ENCODE measurements around the gene ALG9.
"Not testable (repeated sequence)": the region's sequence is repeated elsewhere in the genome, so short reads cannot be mapped to it uniquely, and the experiment has no call there.

ALG9 gene

GRCh38 chr11:111792314-111792713, 79.1 kb downstream of the ALG9 start:
- no peak for DNase-seq

- no peak for DNase-seq
Observed at GRCh38 chr11:111788464-111788863, 82.9 kb downstream of the ALG9 start.

GRCh38 chr11:111788051-111788450, 83.3 kb downstream of the ALG9 start:
- DNase-seq: no peak

- DNase-seq: no peak
Observed at GRCh38 chr11:111785886-111786412, 85.4 kb downstream of the ALG9 start.

DNA sequence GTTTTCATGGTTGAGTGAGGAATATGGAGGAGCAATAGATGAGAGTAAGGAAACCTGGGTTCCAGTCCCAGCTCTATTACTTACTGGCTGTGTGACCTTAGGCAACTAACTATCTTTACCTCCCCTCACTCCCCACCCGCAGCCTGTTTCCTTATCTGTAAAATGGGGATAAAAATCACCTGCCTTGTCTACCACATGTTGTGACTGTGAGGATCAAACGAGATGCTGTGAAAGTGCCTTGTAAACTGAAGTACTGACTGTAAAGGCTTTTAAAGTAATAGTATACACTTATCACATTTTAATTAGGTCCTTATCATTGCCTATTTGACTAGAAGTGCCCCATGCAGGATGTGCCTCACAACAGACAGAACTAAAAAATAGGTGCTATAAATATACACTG, 86.3 kb downstream of the ALG9 start:
- DNase-seq: no peak

DNA sequence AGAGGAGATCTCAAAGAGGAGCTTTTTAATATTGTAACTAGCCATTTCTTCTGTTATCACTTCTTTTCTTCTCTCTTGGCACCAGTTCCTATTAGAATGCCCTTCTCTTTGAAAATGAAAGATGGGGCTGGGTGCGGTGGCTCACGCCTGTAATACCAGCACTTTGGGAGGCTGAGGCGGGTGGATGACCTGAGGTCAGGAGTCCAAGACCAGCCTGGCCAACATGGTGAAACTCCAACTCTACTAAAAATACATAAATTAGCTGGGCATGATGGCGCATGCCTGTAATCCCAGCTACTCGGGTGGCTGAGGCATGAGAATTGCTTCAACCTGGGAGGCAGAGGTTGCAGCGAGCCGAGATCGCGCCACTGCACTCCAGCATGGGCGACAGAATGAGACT, 87.1 kb downstream of the ALG9 start:
- DNase-seq: not testable (repeated sequence)

- DNase-seq: no peak
Observed at GRCh38 chr11:111782109-111782741, 89.2 kb downstream of the ALG9 start.

DNA sequence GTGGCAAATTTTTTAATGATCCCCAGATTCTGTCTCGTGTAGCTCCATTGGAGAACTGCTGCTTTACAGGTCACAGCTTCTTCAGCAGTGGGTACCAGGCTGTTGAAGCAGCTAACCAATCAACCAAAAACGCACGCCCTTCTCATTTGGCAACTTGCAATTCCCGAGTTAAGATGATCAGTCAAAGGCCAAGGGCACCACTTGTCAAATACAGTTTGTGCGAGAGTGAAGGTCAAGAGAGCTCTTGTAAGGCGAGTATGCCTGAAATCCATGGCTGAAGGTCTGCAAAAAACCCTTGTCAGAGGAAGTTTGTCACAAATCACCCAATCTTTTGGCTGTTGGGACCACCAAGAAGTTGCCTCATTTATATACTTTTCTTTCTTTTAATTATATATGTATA, 92.3 kb downstream of the ALG9 start:
- DNase-seq: no peak

DNA sequence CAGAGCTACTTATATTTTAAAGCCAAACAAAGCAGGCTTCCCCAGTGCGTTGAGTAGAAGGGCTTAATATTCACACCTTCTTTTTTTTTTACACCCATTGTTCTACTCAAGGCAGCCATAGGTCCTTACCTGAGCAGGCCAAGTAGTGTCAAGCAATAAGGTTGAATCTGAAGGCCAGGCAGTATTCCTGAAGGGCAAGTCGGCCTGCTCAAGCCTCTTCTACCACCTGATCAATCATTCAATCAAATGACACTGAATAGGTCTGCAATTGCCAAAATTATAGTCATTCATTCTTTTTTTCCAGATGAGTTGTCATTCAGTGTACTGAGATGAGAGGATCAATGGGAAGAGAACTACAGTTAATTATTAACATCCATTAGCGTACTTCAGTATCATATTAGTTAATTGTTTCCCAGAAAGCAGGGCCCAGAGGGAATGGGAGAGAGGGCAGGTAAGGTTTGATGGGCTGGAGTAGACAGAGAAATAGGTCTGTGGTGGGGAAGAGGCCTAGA, 93.3 kb downstream of the ALG9 start:
- no peak for DNase-seq

GRCh38 chr11:111777094-111778046, 94.0 kb downstream of the ALG9 start:
- peak; percentile 36 for DNase-seq

DNA sequence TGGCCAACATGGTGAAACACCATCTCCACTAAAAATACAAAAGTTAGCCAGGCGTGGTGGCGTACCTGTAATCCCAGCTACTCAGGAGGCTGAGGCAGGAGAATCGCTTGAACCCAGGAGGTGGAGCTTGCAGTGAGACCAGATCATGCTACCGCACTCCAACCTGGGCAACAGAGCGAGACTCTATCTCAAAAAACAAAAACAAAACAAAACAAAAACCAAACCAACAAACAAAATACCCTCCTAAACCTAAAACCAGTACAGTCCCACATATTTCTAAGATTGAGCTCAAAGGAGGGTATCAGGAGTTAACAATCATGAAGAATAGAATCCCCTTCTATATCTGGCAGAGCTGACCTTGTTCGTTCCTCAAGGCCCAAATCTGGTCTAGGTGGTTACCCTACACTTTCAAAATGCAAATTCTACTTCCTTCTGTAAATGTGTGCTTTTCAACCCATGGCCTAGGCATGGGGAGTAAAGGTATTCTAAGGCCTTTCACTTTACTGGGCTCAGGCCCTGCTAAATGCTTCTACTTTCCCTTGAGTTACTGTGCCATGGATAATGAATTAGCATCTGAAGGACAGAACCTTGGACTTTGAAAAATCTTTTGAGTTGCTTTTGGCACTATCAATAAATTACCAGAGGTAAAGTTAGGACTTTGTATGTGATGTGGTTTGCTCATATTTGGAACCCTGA, 94.8 kb downstream of the ALG9 start:
- DNase-seq: no peak

GRCh38 chr11:111774955-111775710, 96.2 kb downstream of the ALG9 start:
- no peak for DNase-seq

- no peak for DNase-seq
Observed at GRCh38 chr11:111772535-111772934, 98.8 kb downstream of the ALG9 start.

GRCh38 chr11:111771205-111771604, 100.2 kb downstream of the ALG9 start:
- not testable (repeated sequence) for DNase-seq

DNA sequence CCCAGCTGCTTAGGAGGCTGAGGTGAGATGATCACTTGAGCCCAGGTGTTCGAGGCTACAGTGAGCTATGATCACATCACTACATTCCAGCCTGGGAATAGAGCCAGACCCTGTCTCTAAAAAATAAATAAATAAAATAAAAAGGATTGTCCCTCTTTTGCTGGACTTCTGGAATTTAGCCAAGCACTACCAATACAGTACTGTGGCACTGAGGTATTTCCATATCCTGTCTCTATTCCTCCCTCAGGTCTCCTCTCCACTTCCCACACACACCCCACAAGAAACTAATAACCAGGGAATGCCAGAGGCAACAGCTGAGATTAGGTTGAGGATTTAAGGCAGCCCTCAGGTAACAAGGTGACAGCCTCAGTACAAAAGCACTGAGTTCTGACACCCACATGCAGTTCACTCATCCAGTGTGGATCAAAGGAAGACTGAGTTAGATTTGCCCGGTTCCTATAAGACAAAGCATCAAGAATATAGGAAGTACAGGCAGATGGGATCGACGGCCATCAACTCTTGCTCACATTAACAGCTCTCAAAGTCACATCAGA, 100.7 kb downstream of the ALG9 start:
- DNase-seq: no peak

GRCh38 chr11:111766834-111767142, 104.6 kb downstream of the ALG9 start:
- DNase-seq: no peak

DNA sequence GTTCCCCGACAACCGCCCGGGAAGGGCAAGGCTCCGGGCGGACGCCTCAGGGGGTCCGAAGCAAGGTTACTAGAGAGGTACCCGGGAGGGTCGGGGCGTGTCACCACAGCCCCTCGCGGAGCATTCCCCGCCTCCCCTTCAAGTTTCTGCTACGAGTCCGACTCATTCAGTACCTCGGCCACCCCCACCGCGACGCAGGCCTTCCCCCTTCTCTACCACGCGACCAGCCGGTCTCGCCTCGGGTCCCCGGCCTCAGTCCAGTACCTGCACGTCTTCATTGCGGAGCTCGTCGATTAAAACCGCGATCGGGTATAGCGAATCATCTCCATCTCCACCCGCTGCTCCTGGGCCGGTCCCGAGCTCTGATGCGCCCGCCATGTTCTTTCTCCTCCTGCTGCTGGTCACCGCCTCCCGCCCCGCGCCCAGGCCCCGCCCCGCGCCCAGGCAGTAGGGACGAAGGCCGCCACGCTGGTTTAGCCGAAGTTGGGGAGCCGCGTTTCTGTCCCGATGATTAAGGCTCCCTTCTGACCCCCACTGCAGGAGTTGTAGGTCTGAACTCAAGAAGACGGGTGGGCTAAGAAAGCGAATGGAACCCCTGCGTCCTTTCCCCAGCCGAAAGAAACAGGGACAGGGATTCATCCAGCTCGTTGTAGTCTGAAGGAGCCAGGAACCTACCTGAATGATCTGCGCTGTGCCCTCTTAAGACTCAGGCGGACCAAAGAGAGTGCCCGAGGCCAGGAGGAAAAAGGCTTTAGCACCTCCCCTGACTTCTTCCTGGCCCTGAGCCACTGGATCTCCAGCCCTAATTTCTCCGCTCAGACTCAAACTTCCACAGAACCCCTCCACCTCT, 105.2 kb downstream of the ALG9 start, which contains the start of gene PPP2R1B:
Gene PPP2R1B (minus strand): TSS at position 406 of the 850 bp plus-strand sequence. CDS start 28 bp downstream, at position 378.
- peak; percentile 15 for DNase-seq

DNA sequence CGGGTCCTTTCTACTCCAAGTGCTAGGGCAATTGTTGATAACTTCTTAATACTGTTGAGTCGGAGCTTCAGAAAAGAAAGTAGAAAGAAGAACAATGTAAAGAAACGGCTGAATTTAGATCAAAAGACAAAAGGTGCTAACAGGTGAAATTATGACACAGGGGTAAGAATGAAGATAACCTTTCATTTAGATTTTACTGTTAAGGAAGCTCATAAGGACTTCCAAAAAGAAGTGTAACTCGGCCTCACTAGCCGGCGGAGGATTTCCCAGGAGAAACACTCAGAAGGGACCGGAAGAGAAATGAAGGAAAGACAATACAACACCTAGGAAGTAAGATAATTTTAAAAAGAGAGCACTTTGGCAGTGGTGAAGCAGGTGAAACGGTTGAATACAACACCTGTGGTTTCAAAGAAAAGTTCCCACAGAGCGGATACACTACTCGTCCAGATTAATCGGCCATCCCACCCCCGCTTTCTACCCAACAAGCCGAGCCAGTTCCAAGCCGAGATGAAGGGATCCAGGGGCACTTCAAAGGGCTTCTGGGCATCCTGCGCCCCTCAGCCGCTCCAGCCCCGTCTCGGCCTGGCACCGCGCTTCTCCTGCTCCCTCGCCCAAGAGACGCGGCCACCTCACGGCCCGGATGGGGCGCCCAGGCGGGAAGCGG, 105.9 kb downstream of the ALG9 start:
- DNase-seq: no peak

DNA sequence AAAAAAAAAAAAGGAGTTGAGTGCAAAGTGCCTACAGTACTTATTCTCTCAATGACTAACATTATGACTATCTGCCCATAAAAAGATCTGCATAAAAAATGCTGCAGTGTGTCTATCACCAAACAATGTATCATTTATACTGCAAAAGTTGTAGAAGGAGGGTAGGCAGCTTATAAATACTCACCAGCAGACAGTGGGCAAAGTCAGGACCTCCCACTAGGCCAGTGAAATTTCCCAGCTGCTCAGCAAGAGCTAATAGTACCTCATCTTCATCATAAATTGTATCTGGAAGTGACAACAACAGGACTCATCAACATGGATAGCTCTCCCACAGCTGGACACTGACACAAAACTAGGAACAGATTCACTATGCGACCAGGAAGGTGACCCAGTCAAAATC, 106.8 kb downstream of the ALG9 start:
- DNase-seq: no peak

- DNase-seq: no peak
Observed at GRCh38 chr11:111762981-111763643, 108.3 kb downstream of the ALG9 start.

Data from NCI-H1436 treated with DMSO at 0.1 percent for 48 hours (cell line).